ENCODE measurements around the gene TEKTIP1.

- TF ChIP-seq CTCF (IDR thresholded peaks at IDR 0.05) (peak; percentile 39), EZH2 (IDR thresholded peaks at IDR 0.05; ENCODE audit: borderline replicate concordance, insufficient read depth, low read depth, low read length, poor library complexity, severe bottlenecking) (no peak)
Observed at GRCh38 chr19:3547767-3548282, 8.9 kb downstream of the TEKTIP1 start.

All from B cell (primary cell).